Loucy (cell line): Measurements from ENCODE around the gene C2CD3.

Source experiments
- CTCF ChIP-seq: fragments of 200-600 bp; sonication (generic); conservative IDR thresholded peaks from 2 replicates; pipeline ENCODE4 v1.5.1; 2014; ENCODE audit warnings: mild to moderate bottlenecking, antibody characterized with exemption, low read length
- EZH2phosphoT487 ChIP-seq: fragments of 200-600 bp; IDR thresholded peaks from 2 replicates; pipeline ENCODE4 v1.6.1; 2018; ENCODE audit warnings: antibody characterized with exemption, mild to moderate bottlenecking, moderate library complexity, borderline replicate concordance

- TF ChIP-seq CTCF: no peak
- no peak for TF ChIP-seq EZH2phosphoT487
These were observed 49.6 kb upstream of the C2CD3 start for GRCh38 chr11:74220376-74220775.
